ENCODE data around the gene TIGD3. TPM values are rescaled to one million over a fixed set of nuclear protein-coding genes. Genes with fewer than 3 reads are reported as not detected.

The TIGD3 gene
- total and polyA plus RNA-seq, 2 of the 13 experiments (the other 11 are each of a cell fraction or from before 2014, with no cell fraction given) = 0.49 to 4.9 TPM

DNA sequence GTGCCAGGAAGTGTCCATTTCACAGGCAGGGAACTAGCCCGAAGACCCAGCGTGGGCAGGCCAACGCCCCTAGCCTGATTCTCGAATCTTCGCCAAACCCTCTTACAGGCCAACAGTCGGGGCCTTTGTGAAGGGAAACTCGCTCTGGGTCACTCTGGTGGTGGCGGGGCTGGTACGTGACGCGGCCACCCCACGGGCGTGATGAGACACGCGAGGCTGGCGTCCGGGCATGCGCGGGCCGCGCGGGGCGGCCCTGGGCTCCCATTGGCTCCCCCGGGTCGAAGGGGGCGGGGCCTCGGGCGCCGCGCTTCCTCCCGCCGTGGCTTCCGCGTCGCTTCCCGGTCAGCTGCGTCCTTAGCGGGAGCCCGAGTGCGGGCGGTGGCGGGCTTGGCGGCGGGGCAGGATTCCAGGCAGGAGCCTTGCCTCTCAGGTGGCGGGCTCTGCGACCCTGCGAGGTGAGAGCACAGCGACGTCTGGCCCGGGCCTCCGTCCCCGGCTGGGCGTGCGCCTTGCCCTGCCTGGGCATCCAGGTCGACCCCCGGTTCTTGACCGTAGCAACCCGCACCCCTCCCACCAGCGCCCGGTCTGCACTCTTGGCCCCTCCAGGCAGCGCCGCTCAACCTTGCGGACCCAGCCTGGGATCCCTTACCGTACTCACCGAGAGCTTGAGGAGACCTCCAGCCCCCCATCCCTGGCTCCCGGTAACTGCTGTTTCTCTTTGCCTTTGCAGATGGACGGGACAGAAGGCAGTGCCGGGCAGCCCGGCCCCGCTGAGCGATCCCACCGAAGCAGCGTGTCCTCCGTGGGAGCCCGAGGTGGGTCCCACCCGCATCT, 32.0 kb downstream of the TIGD3 start, which contains the start of gene FRMD8 (continued):
- TF ChIP-seq ZFP36 (IDR thresholded peaks at IDR 0.05; ENCODE audit: borderline replicate concordance, low read depth, low read length, partially characterized antibody) (no peak), ATAD3A (CRISPR knock-in tag; IDR thresholded peaks at IDR 0.05) (no peak), ATF1 (CRISPR knock-in tag; IDR thresholded peaks at IDR 0.05) (no peak), SALL1 (CRISPR knock-in tag; IDR thresholded peaks at IDR 0.05) (peak; percentile 65; the same call in 1 of the 2 replicates), TOPORS (CRISPR knock-in tag; IDR thresholded peaks at IDR 0.05) (peak; percentile 27; the same call in 1 of the 2 replicates), HOXD1 (CRISPR knock-in tag; IDR thresholded peaks at IDR 0.05) (no peak), MIER2 (CRISPR knock-in tag; IDR thresholded peaks at IDR 0.05) (no peak), FIP1L1 (IDR thresholded peaks at IDR 0.05; ENCODE audit: borderline replicate concordance, insufficient read depth, low read depth, low read length) (no peak), ZNF460 (CRISPR knock-in tag; IDR thresholded peaks at IDR 0.05; ENCODE audit: borderline replicate concordance) (no peak), NKX3-1 (CRISPR knock-in tag; IDR thresholded peaks at IDR 0.05) (no peak), ZNF484 (CRISPR knock-in tag; IDR thresholded peaks at IDR 0.05; ENCODE audit: borderline replicate concordance, low read depth) (no peak), ETV5 (CRISPR knock-in tag; IDR thresholded peaks at IDR 0.05; ENCODE audit: borderline replicate concordance) (no peak; the same call in 1 of the 2 replicates), KDM5B (CRISPR knock-in tag; IDR thresholded peaks at IDR 0.05; ENCODE audit: borderline replicate concordance) (peak; percentile 89), ZNF644 (CRISPR knock-in tag; IDR thresholded peaks at IDR 0.05; ENCODE audit: low read depth) (no peak)
- TF ChIP-seq, protein P1, sequence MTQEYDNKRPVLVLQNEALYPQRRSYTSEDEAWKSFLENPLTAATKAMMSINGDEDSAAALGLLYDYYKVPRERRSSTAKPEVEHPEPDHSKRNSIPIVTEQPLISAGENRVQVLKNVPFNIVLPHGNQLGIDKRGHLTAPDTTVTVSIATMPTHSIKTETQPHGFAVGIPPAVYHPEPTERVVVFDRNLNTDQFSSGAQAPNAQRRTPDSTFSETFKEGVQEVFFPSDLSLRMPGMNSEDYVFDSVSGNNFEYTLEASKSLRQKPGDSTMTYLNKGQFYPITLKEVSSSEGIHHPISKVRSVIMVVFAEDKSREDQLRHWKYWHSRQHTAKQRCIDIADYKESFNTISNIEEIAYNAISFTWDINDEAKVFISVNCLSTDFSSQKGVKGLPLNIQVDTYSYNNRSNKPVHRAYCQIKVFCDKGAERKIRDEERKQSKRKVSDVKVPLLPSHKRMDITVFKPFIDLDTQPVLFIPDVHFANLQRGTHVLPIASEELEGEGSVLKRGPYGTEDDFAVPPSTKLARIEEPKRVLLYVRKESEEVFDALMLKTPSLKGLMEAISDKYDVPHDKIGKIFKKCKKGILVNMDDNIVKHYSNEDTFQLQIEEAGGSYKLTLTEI (CRISPR knock-in tag; conservative IDR thresholded peaks at IDR 0.05) = no peak
- TF ChIP-seq, protein P2, sequence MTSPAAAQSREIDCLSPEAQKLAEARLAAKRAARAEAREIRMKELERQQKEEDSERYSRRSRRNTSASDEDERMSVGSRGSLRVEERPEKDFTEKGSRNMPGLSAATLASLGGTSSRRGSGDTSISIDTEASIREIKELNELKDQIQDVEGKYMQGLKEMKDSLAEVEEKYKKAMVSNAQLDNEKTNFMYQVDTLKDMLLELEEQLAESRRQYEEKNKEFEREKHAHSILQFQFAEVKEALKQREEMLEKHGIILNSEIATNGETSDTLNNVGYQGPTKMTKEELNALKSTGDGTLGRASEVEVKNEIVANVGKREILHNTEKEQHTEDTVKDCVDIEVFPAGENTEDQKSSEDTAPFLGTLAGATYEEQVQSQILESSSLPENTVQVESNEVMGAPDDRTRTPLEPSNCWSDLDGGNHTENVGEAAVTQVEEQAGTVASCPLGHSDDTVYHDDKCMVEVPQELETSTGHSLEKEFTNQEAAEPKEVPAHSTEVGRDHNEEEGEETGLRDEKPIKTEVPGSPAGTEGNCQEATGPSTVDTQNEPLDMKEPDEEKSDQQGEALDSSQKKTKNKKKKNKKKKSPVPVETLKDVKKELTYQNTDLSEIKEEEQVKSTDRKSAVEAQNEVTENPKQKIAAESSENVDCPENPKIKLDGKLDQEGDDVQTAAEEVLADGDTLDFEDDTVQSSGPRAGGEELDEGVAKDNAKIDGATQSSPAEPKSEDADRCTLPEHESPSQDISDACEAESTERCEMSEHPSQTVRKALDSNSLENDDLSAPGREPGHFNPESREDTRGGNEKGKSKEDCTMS (CRISPR knock-in tag; conservative IDR thresholded peaks at IDR 0.05) = no peak
- TF ChIP-seq, protein P3, sequence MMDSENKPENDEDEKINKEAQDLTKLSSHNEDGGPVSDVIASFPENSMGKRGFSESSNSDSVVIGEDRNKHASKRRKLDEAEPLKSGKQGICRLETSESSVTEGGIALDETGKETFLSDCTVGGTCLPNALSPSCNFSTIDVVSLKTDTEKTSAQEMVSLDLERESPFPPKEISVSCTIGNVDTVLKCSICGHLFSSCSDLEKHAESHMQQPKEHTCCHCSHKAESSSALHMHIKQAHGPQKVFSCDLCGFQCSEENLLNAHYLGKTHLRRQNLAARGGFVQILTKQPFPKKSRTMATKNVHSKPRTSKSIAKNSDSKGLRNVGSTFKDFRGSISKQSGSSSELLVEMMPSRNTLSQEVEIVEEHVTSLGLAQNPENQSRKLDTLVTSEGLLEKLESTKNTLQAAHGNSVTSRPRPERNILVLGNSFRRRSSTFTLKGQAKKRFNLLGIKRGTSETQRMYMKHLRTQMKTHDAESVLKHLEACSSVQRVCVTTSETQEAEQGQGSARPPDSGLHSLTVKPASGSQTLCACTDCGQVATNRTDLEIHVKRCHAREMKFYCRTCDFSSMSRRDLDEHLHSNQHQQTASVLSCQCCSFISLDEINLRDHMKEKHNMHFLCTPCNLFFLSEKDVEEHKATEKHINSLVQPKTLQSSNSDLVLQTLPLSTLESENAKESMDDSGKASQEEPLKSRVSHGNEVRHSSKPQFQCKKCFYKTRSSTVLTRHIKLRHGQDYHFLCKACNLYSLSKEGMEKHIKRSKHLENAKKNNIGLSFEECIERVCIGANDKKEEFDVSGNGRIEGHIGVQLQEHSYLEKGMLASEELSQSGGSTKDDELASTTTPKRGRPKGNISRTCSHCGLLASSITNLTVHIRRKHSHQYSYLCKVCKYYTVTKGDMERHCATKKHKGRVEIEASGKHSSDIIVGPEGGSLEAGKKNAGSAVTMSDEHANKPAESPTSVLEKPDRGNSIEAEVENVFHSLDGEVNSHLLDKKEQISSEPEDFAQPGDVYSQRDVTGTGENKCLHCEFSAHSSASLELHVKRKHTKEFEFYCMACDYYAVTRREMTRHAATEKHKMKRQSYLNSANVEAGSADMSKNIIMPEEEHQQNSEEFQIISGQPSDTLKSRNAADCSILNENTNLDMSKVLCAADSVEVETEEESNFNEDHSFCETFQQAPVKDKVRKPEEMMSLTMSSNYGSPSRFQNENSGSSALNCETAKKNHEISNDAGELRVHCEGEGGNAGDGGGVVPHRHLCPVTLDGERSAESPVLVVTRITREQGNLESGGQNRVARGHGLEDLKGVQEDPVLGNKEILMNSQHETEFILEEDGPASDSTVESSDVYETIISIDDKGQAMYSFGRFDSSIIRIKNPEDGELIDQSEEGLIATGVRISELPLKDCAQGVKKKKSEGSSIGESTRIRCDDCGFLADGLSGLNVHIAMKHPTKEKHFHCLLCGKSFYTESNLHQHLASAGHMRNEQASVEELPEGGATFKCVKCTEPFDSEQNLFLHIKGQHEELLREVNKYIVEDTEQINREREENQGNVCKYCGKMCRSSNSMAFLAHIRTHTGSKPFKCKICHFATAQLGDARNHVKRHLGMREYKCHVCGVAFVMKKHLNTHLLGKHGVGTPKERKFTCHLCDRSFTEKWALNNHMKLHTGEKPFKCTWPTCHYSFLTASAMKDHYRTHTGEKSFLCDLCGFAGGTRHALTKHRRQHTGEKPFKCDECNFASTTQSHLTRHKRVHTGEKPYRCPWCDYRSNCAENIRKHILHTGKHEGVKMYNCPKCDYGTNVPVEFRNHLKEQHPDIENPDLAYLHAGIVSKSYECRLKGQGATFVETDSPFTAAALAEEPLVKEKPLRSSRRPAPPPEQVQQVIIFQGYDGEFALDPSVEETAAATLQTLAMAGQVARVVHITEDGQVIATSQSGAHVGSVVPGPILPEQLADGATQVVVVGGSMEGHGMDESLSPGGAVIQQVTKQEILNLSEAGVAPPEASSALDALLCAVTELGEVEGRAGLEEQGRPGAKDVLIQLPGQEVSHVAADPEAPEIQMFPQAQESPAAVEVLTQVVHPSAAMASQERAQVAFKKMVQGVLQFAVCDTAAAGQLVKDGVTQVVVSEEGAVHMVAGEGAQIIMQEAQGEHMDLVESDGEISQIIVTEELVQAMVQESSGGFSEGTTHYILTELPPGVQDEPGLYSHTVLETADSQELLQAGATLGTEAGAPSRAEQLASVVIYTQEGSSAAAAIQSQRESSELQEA (CRISPR knock-in tag; IDR thresholded peaks at IDR 0.05; ENCODE audit: not compliant biosample characterization) = peak; percentile 64
